Umbilical cord (tissue), 2 donors: Measurements from ENCODE around the gene SMIM32. TPM values are rescaled to one million over a fixed set of nuclear protein-coding genes. Genes with fewer than 3 reads are reported as not detected.

ENCODE experiments used
- DNase-seq: peaks from one replicate; pipeline ENCODE4 v3.0.0-alpha.2; 2015; ENCODE audit warnings: low spot score
- total RNA-seq: library from RNA; depleted of rRNA; stranded (reverse); fragments of >200 nt; gene quantifications from one replicate; pipeline ENCODE4 v1.2.3, GENCODE V29; 2014; ENCODE audit warnings: low replicate concordance; ENCODE audit not compliant: insufficient read depth

SMIM32 gene
- not detected for total RNA-seq

DNA sequence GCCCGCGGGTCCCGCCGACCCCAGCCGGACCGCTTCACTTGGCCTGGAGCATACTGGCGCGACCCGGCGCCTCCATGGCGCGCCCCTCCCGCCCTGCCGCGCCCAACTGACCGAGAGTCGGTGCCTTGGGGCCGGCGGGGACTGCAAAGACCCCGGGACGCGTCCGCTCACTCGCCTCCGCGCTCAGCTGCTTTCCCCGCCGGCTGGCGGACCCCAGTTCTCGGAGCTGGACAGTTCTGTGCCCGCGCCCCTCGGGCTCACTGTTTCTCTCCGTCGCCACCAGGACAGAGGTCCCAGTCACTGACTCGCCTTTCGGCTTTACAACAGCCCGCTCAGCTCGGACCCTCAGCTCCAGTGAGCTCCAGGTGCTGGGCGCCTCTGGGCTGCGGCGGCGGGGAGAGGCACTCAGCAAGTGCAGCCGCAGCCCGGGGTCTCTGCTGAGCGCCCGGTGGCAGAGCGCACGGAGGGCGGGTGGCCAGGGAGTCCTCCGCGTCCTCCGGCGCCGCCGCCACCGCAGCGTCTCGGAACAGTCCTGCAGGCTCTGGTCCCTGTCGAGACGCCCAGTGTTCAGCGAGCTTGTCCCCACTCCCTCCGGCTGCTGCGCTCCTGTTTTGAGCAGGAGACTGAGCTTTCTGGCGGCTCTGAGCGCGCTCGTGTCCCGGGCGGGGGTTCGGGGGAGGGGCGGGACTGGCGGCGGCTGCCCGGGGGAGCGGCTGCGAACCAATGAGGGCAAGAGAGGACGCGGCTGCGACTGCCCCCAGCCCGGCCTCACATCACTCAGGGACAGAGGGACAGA, at the start of gene SMIM32:
SMIM32 (minus strand) TSS at position 637 of the 796 bp plus-strand sequence. CDS start 638 bp downstream, outside the sequence.
- peak; percentile 36 for DNase-seq

DNA sequence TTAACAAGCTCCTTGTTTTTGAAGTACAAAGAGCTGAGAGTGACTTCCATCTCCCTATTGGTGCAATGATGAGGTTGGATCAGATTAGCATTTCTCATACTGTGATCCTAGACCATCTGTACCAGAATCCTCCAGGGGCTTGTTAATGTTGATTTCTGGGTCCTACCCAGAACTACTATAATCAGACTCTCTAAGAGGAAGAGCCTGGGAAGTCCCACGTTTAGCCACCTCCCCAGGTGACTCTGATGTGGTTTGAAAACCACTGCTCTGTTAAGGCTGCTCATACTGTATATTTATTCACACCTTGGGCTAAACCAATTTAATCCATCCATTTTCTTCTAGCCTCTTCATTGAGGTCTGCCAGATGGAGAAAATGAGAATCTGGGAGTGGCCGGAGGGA, 49.6 kb upstream of the SMIM32 start:
- DNase-seq = no peak

DNA sequence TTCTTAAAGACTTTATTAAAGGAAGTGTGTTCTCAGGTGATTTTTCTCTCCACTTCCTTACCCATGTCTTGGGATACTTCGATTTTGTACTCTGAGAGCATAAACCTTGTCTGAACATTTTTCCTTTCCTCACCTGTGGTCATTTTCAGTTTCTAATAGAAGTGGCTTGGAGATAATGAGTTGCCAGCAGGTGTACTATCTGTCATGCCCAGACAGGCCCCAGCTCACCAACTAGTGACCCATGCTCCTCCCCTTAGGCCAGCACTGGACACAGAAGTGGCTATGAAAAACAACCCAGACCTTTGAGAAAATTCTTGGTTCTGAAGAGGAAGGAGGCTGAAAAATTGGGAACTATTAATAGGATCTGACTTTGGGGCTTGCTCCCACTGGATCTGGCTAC, 49.2 kb upstream of the SMIM32 start:
- DNase-seq = no peak

DNA sequence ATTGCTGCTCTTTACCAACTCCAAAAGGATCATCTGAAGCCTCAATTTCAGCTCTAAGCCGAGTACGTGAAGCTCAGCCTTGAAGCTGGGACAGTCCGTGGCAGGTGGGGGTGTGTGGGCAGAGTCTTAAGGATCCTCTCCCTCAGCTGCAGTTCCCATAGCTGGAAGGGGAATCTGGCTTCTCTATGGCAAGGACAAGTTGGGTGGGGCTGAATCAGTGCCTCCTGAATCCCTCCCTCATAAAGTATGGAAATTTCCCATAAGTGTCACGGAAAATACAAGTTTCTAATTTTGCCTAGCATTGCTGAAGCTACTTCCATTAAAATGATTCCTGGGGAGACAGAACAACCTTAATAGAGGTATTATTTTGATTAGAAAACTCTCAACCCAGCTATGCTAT, 47.9 kb upstream of the SMIM32 start:
- DNase-seq = no peak

DNA sequence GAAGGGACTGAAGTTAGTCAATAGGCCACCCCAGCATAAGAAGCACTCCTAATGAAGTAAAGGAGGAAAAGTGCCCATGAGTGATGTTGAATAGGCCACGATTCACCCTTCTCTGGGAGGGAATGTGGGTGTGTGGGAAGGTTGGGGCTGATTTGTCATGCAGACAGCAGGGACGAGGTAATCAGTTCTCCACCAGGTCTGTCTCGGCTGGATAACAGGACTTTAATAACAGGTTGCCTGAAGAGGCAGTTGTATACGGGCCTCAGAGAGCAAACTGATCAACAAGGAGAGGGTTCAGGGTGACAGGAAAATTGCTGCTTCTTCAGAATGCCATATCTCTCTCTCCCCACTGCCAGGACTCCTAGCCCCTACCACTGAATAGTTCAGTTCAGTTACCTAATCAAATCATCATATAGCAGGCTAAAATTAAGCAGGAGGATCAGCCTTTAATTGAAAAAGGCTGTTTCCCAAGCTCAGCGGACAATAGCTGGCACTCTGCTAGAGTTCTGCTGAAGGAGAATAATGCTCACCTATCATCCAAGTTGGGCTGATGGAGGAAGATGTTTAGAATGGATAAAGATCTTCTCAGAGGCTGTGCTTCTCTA, 43.6 kb upstream of the SMIM32 start:
- DNase-seq = no peak

DNA sequence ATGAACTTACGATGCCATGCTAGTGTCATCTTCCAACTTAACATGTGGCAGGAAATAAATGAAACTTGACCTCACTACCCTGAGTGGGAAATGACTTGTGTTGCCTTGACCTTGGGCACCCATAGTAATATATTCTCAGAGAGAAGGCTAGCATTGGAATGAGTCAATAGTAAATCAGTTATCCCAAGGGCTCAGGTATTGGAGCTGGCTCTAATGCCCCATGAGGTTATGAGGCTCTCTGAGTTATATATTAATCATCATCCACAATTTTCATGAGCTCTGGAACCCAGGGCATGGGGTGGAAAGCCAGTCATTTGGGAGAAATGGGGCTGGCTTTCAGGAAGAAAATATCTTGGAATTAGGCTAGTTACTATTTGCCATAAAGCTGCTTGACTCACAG, 42.4 kb upstream of the SMIM32 start:
- no peak for DNase-seq

DNA sequence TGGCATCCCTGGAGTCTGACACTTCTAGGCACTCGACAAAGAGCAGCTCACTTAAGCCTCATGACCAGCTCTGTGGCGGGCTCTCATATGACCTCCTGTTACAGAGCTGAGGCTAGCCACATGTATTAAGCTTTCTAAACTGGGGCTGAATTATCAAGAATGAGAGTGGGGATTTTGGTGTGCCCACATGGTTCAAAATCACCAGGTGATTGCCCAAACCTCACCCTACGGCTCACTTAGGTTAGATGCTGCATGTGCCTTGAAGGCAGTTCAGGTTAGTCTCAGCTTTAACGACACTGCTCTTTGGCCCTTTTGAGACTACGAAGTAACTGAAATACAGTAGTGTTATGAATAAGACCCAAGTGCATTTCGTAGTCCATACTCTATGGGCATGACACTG, 39.4 kb upstream of the SMIM32 start:
- no peak for DNase-seq

DNA sequence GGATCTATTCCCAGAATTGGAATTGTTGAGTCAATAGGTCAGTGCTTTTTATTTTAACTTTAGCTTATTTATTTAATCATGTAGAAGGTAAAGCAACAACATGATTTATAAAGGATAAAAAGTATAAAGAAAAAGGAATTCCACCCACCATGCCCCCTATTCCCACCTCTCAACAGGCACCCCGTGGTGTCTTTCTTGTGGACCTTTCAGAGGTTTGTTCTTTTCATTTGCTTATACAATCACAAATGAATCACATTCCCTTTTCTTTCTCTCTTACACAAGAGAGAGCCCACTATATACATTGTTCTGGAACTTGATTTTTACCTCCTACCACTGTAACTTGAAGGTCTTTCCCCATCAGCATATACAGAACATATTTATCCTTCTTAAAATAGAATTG, 37.2 kb upstream of the SMIM32 start:
- DNase-seq = no peak

DNA sequence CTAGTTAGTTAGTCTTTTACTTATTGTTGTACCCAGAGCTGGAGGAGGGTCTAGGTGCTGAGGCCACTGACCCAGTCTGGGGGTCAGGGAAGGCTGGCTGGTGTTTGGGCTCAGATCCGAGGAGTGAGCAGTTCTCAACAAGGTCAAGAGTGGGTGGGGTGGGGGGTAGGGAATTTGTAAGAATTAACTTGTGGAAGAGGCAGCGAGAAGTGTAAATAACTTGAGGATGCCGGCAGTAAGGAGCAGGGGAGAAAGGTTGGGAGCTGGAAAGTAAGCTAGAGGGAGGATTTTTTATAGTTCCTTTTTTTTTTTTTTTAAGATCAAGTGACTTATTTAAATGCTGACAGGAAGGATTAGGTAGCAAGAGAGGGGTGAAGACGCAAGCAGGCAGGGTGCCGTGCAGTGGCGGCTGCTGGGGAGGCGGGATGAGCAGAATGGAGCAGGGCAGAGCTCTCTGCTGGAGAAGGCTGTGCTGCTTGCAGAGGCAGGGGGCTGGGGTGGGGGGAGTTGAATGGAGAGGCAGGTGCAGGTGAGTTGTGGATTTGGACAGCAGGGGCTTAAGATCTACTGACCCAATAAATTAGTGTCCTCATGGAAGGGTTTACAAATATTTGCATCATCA, 35.3 kb upstream of the SMIM32 start:
- DNase-seq = no peak

DNA sequence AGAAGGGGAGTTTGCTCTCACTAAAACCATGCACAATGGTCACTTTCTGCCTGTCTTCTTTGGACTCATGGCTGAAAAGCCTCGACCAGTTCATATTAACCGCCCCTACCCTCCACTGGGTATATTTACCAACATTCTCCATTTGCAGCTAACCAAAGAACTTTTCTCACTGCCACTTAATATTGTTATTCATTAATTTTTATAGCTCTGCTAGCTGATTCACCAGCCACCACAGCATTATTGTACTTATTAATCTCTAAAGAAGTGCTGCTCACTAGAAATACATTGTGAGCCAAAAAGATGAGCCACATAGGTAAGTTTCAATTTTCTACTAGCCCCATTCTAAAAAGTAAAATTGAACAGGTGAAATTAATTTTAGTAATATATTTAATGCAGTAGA, 33.4 kb upstream of the SMIM32 start:
- no peak for DNase-seq

DNA sequence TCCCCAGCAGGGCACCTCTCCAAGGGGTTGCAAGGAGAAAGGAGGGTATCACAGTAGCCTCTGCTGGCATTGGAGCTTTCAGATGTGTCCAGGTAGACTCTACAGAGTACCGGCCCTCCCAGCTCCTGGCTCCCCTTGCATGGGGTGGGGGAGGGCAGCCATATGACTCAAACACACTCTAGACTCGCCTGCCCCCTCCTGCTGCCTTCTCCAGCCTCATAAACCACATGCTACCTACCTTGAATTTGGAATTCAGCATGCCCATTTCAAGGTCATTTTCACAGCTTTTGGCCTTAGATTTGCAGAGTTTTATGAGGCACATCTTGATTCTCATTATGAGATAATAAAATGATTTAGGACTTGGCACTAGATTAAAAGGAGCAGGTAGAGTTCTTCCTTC, 32.8 kb upstream of the SMIM32 start:
- DNase-seq = no peak

DNA sequence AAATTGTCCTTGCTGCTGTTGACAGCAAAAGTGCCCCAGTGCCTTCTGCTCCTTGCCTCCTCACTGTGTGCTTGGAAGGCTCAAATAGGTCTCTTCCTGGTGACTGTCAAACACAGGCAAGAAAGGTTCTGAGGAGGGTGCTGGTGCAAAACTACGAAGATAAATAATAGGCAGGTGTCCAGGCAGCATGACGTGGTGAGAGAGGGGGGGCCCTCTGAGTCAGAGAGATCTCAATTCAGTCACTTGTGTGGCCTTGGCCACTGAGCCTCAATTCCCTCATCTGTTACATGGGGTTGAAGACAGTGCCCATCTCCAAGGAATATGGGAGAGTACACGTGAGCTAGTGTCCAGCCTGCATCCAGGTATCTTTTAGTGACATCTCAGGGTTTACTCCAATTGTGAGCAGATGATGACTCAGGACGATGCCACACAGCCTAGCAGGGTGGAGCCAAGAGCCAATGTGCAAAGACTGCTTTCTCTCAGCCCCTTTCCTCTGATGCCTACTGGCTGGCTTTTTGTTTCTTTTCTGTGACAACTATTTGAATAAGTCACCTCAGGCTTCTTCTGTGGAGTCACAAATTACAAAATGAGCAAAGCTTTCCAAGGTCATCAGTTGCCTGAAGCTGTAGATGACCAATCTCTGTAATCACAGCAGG, 29.7 kb upstream of the SMIM32 start:
- DNase-seq = no peak

DNA sequence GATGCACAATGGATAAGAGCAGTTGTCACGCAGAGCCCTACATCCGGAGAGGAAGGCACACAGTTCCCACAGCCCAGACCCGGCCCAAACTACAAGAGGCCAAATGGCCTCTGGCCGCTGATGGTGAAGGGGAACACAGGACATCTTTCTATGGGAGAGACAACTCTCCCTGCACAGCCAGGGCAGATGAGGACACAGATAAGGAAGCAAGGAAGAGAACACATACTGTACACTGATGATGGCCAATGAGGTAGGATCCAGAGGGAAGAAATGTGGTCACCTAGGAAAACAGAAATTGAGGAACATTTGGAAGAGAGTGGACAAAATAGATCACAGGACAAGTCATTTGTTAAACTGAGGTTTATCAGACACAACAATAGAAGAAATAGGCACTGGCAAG, 28.4 kb upstream of the SMIM32 start:
- no peak for DNase-seq

DNA sequence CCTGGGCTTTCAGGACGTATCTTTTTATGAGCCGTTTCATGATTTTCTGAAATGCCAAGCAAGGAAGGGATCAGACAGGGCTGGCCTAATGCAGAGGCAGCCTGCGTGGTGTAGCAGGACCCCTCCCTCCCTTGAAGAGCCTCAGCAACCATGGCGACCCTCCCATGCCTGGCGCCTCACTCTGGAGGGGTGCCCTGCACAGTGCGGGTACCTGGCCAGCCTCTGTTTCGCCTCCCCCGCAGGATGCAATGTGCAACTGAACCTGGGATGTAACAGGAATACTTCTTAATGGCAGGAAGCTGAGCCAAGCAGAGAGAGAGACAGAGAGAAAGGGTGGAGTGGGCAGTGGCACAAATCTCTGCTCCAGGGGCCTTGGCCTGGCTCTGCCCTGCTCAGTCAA, 23.3 kb upstream of the SMIM32 start:
- DNase-seq = no peak

DNA sequence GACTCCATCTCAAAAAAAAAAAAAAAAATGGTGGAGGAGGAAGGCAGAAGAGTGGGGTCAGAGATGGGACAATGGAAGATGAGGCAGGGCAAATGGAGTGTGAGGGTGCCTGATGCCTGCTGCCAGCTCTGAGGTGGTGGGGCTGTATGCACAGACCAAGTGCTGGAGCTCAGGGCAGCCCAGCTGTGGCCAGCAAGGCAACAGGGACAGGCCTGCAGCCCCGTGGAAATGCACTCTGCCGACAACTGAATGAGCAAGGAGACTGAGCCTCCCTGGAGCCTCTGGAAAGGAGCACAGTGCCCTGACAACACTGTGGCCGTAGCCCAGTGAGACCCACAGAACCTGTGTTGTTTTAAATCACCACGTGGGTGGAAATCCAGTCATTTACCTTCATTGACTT, 22.9 kb upstream of the SMIM32 start:
- DNase-seq = no peak

DNA sequence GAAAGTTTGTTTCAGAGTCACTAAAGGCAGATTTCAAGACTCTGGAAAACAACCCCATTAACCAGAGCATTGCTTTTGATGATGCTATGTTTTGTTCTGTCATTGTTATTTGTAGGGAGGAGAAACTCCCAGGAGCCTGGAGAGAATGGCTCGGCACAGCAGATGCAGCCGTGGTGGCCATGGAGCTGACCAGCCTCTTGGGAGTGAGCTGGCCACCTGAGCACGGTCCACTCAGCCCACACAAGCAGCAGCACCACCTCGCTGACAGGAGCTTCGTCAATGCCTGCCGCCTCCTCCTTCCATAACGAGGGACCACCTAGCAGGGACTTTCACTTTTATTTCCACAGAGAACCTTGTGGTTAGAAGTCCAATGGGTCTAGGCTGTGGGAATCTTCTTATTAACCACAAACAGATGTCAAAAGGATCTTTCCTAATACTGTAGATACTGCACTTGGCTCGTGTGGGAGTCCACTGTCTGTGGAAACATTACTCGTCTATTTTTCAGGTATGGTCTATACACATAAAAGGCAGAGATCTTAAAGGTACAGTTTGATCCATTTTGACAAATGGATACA, 21.0 kb upstream of the SMIM32 start:
- no peak for DNase-seq

DNA sequence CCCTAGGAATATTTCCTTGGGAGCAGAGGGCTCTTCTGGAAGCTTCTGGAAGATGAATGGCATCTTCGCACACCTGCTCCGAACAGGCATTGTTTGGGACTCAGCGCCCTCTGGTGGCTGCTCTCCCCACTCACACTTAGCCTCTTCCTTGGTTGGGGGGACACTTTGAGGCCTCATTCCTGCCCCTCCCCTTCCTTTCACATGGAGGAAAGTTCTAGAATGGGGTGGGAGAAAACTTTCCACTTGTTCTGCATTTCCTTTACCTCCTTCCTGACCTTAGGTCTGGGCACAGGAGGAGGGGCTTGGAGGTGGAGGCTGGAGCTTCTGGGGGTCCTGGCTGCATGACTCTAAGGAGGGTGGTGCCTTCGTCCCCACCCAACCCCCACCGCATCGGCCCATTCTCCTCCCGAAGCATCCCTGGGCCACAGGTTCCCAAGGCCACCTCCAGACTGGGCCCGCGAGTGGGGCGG, 19.3 kb upstream of the SMIM32 start:
- DNase-seq = peak; percentile 31

DNA sequence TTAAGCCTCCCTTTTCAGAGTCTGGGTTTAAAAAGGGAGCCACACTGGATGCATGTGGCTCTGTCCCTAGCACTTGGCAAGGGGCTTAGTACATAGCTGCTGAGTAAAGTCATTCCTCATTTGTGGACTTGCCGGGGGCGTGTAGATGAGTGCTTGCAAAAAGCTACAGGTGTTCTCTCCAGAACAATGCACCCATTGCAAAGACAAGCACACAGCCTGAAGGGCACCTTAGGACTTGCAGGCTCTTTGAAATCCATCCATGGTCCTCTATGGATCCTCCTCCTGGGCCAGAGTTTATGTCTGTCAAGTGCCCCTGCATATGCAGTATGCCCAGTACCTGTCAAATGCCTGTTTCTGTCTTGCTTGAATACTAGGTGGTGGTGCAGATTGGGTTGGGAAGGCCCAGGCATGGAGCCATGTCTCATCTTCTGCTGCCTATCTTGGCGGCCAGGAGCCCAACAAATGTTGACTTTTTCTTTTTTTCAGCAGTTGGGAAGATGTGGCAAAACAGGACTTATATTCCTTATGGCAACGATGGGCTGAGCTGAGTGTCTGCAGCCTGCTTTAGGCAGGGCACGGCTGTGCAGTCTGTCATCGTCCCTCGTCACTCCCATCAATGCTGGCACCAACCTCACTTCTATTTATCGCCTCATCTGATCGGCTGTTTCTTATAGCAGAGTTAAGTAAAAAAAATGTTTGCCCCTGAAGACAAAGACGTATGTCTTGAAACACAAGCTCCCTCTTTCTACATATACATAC, 18.5 kb upstream of the SMIM32 start:
- no peak for DNase-seq

DNA sequence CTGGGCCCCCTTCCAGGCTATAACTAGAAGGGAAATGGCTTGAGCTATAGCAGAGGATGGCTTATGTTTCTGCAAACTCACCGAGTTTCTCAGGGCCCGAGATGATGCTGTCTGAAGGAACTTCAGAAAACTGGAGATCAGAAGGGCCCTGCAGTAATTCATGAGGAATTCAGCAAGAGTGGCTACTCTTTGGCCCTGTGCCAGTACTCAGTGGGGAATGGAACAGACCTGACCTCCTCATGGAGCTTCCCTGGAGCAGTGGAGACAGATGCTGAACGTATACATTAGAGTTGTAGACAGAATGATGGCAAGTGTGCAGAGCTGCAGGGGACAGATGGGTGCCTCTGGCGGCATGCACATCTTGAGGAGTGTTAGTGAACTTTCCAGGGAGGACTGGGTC, 17.3 kb upstream of the SMIM32 start:
- no peak for DNase-seq

DNA sequence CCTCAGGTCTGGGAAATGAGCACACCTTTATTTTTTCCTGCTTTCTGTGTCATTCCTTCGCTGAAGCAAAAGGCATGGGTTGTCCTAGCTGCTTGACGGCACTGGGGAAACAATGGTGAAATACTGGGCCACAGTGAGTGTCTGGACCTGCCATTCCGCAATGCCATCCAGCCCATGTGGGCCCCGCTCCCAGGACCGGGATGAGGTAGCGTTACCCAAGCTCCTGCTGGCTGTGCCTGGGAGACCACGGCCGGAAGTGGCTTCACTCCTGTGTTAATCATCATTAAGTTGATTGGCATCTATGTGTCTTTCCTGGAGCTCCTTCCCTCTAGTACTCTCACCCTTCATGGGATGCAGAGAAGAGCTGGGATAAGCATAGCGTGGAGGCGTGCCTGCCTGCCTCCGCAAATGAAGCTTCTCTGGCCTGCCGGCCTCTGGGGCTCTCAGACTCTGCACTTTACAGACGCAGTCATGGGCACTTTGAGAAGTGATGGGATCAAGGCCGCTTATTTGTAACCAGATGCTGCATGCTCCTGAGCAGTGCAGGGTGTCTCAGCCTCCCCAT, 16.5 kb upstream of the SMIM32 start:
- no peak for DNase-seq

DNA sequence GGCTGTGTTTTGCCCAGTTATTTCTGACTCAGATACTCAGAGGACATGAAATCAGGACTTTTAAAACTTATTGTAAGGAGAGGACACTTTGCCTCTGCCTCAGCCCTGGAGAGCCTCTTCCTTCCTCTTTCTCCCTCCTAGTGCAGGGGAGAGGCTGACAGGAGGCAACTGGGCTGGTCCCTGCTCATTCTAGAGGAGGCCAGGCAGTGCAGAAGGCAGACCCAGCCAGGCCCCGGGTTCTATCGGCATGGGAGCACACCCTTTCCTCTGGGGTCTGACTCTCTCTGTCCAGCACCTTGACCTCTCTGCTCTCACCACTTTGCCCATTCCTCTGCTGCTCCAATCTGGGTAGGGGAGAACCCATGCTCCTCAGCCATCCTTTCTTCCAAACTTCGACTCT, 16.0 kb upstream of the SMIM32 start:
- DNase-seq = no peak
